ENCODE measurements around the gene LRIG3. TPM values are rescaled to one million over a fixed set of nuclear protein-coding genes. Genes with fewer than 3 reads are reported as not detected.

Gene LRIG3
- total RNA-seq, 3 donors from 2014 or later (not counting 1 experiment from before 2014, with no cell fraction given) = 0.18 TPM; not detected in 2

DNA sequence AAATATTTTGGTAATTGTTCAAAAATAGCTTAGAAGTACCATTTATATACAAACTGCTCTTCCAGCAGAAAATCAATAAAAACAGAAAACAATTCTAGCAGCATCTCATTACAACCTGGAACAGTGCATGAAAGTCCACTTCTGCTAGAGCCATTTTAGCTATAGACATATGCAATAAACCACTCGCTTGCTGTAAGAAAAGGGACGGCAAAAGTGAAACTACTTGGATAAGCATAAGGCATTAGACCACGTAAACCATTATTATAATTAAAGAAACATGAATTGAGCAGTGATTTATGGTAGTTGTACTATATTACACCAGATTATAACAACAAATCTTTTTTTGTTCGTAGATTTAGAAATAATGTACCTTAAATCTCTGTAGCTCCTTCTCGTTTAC lies 48.7 kb downstream of the LRIG3 start:
- H3K4me3 Mint-ChIP-seq = no peak overlapping the region
- H3K9me3 ChIP-seq (ENCODE audit: control insufficient read depth, insufficient read depth, low read length) = peaks cover 9% of the 10 kb centered on the region
- no peaks in the 10 kb centered on the region for H3K36me3 Mint-ChIP-seq
- H3K9me3 Mint-ChIP-seq = peaks cover 9 to 10% of the 10 kb centered on the region in 2 donors
- ATAC-seq = no peak
- no peaks in the 10 kb centered on the region for H3K27me3 Mint-ChIP-seq (ENCODE audit: low read depth in 2 of 2)
- TF ChIP-seq, protein P1, sequence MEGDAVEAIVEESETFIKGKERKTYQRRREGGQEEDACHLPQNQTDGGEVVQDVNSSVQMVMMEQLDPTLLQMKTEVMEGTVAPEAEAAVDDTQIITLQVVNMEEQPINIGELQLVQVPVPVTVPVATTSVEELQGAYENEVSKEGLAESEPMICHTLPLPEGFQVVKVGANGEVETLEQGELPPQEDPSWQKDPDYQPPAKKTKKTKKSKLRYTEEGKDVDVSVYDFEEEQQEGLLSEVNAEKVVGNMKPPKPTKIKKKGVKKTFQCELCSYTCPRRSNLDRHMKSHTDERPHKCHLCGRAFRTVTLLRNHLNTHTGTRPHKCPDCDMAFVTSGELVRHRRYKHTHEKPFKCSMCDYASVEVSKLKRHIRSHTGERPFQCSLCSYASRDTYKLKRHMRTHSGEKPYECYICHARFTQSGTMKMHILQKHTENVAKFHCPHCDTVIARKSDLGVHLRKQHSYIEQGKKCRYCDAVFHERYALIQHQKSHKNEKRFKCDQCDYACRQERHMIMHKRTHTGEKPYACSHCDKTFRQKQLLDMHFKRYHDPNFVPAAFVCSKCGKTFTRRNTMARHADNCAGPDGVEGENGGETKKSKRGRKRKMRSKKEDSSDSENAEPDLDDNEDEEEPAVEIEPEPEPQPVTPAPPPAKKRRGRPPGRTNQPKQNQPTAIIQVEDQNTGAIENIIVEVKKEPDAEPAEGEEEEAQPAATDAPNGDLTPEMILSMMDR (IDR thresholded peaks at IDR 0.05) = no peak
- no peaks in the 10 kb centered on the region for H3K36me3 ChIP-seq (ENCODE audit: control insufficient read depth, insufficient read depth, low read length)
- DNase-seq = no peak
- no peaks in the 10 kb centered on the region for H3K4me1 Mint-ChIP-seq
- WGBS (ENCODE audit: insufficient coverage) = 76% methylated on average over 3 of the region's 5 CpGs
- H3K27me3 ChIP-seq (ENCODE audit: control insufficient read depth, insufficient read depth, low read length) = no peaks in the 10 kb centered on the region
- H3K27ac Mint-ChIP-seq = no peak overlapping the region
- intact Hi-C loops (cut with micrococcal nuclease) = no loop called here
- H3K4me3 ChIP-seq (ENCODE audit: low read length) = no peak overlapping the region
- H3K4me1 ChIP-seq (ENCODE audit: control insufficient read depth, insufficient read depth, low read length) = no peaks in the 10 kb centered on the region
- no peak overlapping the region for H3K27ac ChIP-seq (ENCODE audit: low read length)

DNA sequence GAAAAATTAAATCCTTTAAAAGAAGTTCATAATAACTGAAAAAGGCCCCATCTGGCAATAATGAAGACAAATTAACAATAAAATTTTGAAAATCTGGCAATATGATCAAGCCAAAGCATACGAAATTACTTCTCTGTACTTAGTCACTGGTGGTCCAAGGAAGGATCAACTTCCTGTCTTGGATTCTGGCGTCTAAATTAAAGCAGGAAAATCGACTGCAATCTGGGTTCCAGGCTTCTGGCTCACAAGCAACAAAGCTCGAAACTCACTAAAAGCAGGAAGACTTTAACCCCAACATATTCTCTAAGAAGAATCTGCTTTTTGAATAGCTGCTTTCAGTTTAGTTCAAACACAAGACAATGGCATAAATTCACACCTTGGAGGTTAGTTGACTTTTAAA lies 49.7 kb downstream of the LRIG3 start:
- H3K4me1 ChIP-seq (ENCODE audit: control insufficient read depth, insufficient read depth, low read length) = no peaks in the 10 kb centered on the region
- no peak overlapping the region for H3K4me3 ChIP-seq (ENCODE audit: low read length)
- ATAC-seq (no peak), DNase-seq (no peak)
- H3K36me3 Mint-ChIP-seq = no peaks in the 10 kb centered on the region
- H3K27ac Mint-ChIP-seq = no peak overlapping the region
- H3K9me3 ChIP-seq (ENCODE audit: control insufficient read depth, insufficient read depth, low read length) = peaks cover 9% of the 10 kb centered on the region
- H3K4me1 Mint-ChIP-seq = no peaks in the 10 kb centered on the region
- H3K27ac ChIP-seq (ENCODE audit: low read length) = no peak overlapping the region
- 74% methylated on average over 4 of the region's 4 CpGs for WGBS (ENCODE audit: insufficient coverage)
- H3K36me3 ChIP-seq (ENCODE audit: control insufficient read depth, insufficient read depth, low read length) = no peaks in the 10 kb centered on the region
- intact Hi-C loops (cut with micrococcal nuclease) = no loop called here
- H3K4me3 Mint-ChIP-seq = no peak overlapping the region
- H3K9me3 Mint-ChIP-seq = peaks cover 9 to 10% of the 10 kb centered on the region in 2 donors
- H3K27me3 Mint-ChIP-seq (ENCODE audit: low read depth in 2 of 2) = no peaks in the 10 kb centered on the region
- TF ChIP-seq, protein P1 (IDR thresholded peaks at IDR 0.05) = no peak
- no peaks in the 10 kb centered on the region for H3K27me3 ChIP-seq (ENCODE audit: control insufficient read depth, insufficient read depth, low read length)

DNA sequence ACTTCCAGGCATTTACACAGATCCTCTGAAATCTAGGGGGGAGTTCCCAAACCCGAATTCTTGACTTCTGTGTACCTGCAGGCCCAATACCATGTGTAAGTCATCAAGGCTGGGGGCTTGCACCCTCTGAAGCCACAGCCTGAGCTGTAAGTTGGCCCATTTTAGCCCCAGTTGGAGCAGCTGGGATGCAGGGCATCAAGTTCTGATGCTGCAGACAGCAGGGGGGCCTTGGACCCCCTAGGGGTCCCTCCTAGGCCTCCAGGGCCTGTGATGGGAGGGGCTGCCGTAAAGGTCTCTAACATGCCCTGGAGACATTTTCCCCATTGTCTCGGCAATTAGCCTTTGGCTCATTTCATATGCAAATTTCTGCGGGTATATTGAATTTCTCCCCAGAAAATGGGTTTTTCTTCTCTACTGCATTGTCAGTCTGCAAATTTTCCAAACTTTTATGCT lies 59.5 kb downstream of the LRIG3 start:
- DNase-seq (no peak), ATAC-seq (no peak)
- Mint-ChIP-seq H3K4me1 (no peaks in the 10 kb centered on the region), H3K27me3 (ENCODE audit: low read depth in 2 of 2) (no peaks in the 10 kb centered on the region), H3K36me3 (no peaks in the 10 kb centered on the region), H3K4me3 (no peak overlapping the region), H3K9me3 (peaks cover 9 to 17% of the 10 kb centered on the region in 2 donors), H3K27ac (no peak overlapping the region)
- peaks cover 3% of the 10 kb centered on the region for H3K9me3 ChIP-seq (ENCODE audit: control insufficient read depth, insufficient read depth, low read length)
- TF ChIP-seq, protein P1 (IDR thresholded peaks at IDR 0.05) = no peak
- H3K4me1 ChIP-seq (ENCODE audit: control insufficient read depth, insufficient read depth, low read length) = no peaks in the 10 kb centered on the region
- intact Hi-C loops (cut with micrococcal nuclease) = no loop called here
- WGBS (ENCODE audit: insufficient coverage) = 66% methylated on average over 4 of the region's 4 CpGs
- no peak overlapping the region for H3K27ac ChIP-seq (ENCODE audit: low read length)
- no peaks in the 10 kb centered on the region for H3K27me3 ChIP-seq (ENCODE audit: control insufficient read depth, insufficient read depth, low read length)
- no peaks in the 10 kb centered on the region for H3K36me3 ChIP-seq (ENCODE audit: control insufficient read depth, insufficient read depth, low read length)
- H3K4me3 ChIP-seq (ENCODE audit: low read length) = no peak overlapping the region

DNA sequence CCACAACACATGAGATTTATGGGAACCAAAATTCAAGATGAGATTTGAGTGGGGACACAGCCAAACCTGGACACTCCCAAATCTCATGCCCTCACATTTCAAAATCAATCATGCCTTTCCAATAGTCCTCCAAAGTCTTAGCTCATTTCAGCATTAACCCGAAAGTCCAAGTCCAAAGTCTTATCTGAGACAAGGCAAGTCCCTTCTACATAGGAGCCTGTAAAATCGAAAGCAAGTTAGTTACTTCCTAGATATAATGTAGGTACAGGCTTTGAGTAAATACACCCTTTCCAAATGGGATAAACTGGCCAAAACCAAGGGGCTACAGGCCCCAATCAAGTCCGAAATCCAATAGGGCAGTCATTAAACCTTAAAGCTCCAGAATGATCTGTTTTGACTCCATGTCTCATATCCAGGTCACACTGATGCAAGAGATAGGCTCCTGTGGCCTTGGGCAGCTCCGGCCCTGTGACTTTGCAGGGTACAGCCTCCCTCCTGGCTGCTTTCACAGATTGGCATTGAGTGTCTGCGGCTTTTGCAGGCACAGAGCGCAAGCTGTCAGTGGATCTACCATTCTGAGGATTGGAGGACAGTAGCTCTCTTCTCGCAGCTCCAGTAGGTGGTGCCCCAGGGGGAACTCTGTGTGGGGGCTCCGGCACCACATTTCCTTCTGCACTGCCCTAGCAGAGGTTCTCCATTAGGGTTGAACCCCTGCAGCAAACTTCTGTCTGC lies 60.1 kb downstream of the LRIG3 start:
- H3K27me3 Mint-ChIP-seq (ENCODE audit: low read depth in 2 of 2) = no peaks in the 10 kb centered on the region
- DNase-seq (no peak), ATAC-seq (no peak)
- no peak overlapping the region for H3K4me3 Mint-ChIP-seq
- no peaks in the 10 kb centered on the region for H3K36me3 Mint-ChIP-seq
- TF ChIP-seq, protein P1 (IDR thresholded peaks at IDR 0.05) = no peak
- Histone ChIP-seq H3K4me1 (ENCODE audit: control insufficient read depth, insufficient read depth, low read length) (no peaks in the 10 kb centered on the region), H3K4me3 (ENCODE audit: low read length) (no peak overlapping the region), H3K27ac (ENCODE audit: low read length) (no peak overlapping the region), H3K36me3 (ENCODE audit: control insufficient read depth, insufficient read depth, low read length) (no peaks in the 10 kb centered on the region), H3K27me3 (ENCODE audit: control insufficient read depth, insufficient read depth, low read length) (no peaks in the 10 kb centered on the region), H3K9me3 (ENCODE audit: control insufficient read depth, insufficient read depth, low read length) (peaks cover 3% of the 10 kb centered on the region)
- no peaks in the 10 kb centered on the region for H3K4me1 Mint-ChIP-seq
- H3K27ac Mint-ChIP-seq = no peak overlapping the region
- peaks cover 9 to 13% of the 10 kb centered on the region in 2 donors for H3K9me3 Mint-ChIP-seq
- intact Hi-C loops (cut with micrococcal nuclease) = no loop called here
- 87% methylated on average over 8 of the region's 8 CpGs for WGBS (ENCODE audit: insufficient coverage)
